Measurements from ENCODE around the gene LZTS3.
"Not testable (repeated sequence)": the region's sequence is repeated elsewhere in the genome, so short reads cannot be mapped to it uniquely, and the experiment has no call there.

The LZTS3 gene

DNA sequence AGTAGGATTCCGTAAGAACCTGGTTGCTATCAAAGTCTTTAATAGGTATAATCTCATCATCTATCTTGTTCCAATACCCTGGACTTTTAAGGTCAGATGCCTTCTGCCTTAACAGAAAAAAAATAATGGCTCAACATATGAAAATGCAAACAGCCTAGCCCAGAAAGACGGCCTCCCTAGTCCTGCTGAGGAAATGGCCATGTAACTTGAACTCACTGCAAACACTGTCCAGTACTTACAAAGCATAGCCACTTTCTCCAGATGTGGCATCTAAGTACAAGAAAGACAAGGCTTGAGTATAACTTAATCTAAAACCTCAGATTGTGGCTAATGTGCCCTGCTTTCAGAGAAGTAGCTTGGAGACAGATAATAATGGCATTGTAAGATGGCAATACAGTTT, 40.2 kb downstream of the LZTS3 start:
- no peak for DNase-seq

DNA sequence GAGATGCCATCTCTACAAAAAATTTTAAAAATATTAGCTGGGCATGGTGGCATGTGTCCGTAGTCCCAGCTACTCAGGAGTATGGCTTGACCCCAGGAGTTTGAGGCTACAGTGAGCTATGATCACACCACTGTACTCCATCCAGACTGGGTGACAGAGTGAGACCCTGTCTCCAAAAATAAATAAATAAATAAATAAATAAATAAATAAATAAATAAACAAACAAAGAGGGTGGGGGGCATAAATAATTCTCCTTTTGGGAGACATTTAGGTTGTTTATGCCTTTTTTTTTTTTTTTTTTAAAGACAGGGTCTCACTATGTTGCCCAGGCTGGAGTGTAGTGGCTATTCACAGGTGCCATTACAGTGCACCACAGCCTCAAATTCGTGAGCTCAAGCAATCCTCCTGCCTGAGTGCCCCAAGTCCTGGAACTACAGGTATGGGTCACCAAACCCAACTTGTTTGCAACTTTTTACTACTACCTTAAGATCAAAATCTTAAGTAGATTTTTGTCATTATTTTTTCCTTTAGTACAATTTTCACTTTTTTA, 43.2 kb downstream of the LZTS3 start:
- DNase-seq = peak; percentile 8

DNA sequence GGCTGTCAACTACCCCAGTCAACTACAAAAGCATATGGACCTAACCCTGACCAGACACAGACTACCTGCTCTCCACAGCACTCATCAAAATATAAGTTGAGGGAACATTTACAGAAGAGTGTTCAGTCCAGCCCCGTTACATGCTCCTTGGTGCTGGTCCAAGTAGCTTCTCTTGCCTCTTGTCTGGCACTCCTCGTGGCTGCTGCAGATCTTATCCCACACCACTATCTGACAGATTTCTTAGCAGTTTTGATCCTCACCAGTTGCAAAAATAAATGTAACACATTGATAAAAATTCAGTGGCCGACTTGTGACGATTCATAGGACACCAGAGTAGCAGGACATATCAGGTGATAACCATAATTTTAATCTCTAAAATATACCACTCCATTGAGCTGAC, 44.3 kb downstream of the LZTS3 start:
- DNase-seq = no peak

DNA sequence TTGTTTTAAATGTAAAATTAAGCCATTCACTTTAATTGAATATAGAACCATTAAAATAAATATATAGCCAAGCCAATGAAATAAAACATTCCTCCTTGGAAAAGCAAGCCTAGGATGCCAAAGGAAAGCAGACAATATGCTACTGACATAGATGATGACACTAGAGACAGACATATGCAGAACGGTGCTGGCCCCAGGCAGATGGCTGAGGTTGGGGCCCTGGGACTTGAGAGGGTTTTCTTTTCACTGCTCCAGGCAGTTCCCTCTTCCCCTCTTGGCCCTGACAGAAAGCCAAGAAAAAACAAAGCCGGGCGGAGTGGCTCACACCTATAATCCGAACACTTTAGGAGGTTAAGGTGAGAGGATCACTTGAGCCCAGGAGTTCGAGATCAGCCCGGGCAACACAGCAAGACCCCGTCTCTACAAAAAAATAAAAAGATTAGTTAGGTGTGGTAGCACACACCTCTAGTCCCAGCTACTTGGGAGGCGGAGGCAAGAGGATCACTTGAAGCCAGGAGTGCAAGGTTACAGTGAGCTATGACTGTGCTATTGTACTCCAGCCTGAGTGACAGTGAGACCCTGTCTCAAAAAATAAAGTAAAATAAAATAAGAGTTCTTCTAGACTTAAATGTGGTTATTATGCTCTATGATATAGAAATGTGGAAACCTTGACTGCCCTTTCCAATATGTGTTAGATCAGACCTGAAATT, 44.9 kb downstream of the LZTS3 start:
- peak; percentile 25 for DNase-seq

DNA sequence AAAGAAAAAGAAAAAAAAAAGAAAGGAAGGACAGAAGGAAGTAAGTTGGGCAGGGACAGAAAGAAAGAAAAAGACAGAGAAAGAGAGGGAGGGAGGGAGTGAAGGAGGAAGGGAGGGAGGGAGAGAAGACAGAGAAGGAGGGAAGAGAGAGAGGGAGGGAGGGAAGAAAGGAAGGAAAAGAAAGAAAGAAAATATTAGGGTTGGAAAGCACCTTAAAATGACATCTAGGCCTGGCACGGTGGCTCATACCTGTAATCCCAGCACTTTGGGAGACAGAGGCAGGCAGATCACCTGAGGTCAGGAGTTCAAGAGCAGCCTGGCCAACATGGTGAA, 46.9 kb downstream of the LZTS3 start:
- DNase-seq = no peak

DNA sequence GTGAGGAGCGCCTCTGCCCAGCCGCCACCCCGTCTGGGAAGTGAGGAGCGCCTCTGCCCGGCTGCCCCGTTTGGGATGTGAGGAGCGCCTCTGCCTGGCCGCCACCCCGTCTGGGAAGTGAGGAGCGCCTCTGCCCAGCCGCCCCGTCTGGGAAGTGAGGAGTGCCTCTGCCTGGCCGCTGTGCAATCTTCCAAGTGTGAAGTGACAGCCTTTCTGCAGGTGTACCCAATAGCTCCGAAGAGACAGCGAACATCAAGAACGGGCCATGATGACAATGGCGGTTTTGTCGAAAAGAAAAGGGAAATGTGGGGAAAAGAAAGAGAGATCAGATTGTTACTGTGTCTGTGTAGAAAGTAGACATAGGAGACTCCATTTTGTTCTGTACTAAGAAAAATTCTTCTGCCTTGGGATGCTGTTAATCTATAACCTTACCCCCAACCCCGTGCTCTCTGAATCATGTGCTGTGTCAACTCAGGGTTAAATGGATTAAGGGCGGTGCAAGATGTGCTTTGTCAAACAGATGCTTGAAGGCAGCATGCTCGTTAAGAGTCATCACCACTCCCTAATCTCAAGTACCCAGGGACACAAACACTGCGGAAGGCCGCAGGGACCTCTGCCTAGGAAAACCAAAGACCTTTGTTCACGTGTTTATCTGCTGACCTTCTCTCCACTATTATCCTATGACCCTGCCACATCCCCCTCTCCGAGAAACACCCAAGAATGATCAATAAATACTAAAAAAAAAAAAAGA, 47.4 kb downstream of the LZTS3 start:
- DNase-seq = not testable (repeated sequence)

DNA sequence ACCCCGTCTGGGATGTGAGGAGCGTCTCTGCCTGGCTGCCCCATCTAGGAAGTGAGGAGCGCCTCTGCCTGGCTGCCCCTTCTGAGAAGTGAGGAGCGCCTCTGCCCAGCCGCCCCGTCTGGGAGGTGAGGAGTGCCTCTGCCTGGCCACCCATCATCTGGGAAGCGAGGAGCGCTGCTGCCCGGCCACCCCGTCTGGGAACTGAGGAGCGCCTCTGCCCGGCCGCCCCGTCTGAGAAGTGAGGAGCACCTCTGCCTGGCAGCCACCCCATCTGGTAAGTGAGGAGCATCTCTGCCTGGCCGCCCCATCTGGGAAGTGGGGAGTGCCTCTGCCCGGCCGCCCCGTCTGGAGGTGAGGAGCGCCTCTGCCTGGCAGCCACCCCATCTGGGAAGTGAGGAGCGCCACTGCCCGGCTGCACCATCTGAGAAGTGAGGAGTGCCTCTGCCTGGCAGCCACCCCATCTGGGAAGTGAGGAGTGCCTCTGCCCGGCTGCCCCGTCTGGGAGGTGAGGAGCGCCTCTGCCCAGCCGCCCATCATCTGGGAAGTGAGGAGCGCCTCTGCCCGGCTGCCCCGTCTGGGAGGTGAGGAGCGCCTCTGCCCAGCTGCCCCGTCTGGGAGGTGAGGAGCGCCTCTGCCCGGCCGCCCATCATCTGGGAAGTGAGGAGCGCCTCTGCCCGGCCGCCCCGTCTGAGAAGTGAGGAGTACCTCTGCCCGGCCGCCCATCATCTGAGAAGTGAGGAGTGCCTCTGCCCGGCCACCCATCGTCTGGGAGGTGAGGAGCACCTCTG, 48.4 kb downstream of the LZTS3 start:
- not testable (repeated sequence) for DNase-seq

DNA sequence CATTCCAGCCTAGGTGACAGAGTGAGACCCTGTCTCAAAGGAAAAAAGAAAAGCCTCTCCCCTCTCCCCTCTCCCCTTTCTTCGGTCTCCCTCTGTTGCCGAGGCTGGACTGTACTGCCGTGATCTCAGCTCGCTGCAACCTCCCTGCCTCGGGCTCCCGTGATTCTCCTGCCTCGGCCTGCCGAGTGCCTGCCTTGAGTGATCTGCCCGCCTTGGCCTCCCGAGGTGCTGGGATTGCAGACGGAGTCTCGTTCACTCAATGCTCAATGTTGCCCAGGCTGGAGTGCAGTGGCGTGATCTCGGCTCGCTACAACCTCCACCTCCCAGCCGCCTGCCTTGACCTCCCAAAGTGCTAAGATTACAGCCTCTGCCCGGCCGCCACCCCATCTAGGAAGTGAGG, 49.2 kb downstream of the LZTS3 start:
- DNase-seq = not testable (repeated sequence)

DNA sequence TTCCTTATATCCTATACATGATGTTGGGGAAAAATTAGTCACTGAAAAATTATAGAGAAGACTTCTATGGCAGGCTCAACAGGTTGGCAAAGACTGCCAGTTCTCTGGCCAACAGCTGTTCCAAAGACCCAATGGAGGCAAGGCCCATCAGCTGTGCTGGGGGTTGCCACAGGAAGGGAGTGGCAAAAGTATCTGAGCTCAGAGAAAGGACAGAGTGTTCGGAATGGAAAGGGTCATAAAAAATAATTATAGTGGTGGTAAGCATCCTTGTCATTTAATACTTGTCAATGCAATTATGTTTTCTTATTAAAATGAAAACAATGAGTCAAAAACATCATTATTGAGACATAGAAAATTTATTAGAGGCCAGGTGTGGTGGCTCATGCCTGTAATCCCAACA, 49.8 kb downstream of the LZTS3 start:
- DNase-seq = no peak

DNA sequence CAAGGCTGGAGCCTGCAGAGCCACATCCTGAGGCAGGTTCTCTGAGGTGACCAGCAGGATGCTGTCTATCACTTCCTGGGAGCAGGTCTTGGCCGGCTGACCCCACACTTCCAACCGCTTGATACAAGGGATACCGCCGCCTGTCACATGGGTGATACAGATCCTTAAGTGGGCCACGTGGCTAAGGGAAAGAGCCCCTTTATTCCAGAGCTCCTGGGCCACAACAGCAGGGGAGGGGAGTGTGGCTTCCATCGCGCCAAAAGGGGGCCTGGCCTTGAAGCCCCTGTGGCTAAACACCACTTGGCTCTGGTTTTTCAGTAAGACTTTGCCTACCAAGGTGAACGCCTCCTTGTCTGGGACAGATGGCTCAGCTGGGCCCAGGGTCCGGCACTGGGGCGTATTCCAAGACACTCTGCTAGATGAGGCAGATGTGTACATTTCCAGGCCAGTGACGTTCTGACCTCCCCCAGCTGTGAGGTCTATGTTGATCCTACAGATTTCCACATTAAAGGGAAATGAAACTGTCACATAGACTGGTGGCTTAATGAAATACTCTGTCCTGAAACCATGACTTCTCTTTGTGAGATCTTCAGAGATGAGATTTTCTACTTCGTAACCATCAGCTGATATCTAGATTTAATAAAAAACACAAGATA, 51.3 kb downstream of the LZTS3 start:
- no peak for DNase-seq

DNA sequence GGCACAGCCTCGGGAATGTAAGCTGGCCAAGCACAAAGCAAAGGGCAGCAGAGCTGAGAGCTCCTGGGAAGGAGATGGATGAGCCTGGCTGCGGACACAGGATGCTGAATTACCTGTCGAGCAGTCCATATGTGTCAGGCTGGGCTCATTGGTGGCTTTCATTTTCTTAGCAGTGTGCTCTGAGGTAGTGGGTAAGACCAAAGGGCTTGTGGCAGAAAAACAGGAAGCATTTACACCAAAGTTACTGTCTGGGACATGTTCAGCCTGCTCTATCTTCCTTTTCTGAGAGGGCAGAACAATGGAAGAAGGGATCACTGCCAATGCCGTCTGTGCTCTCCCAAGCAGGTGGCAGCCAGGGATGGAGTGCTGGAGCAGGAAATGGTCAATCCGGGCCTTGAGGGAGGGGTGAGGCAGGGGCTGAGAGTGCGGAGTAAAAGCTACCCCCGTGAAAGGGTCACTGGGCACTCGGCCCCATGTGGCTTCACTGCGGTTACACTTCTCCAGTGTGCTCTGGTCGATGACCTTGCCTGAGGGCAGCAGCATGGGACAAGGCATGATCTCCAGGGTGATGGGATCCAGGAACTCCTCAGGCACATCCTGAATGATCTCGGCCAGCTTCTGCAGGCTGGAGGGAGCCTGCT, 52.0 kb downstream of the LZTS3 start:
- DNase-seq = no peak

DNA sequence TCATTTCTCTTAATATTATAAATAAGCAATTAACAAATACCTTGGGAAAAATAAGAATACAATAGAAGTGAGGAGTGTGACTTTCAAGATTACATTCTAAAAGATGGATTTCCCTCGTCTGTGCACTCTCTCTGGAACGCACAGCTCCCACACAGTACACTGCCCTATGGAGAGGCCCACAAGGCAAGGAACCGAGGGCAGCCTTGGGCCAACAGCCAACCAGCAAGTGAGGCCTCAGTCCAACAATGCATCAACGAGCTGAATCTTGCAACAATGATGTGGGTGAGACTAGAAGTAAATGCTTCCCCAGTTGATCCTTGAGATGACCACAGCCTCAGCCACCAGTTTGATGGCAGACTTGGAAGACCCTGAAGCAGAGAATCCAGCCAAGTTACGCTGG, 54.3 kb downstream of the LZTS3 start:
- DNase-seq = no peak

DNA sequence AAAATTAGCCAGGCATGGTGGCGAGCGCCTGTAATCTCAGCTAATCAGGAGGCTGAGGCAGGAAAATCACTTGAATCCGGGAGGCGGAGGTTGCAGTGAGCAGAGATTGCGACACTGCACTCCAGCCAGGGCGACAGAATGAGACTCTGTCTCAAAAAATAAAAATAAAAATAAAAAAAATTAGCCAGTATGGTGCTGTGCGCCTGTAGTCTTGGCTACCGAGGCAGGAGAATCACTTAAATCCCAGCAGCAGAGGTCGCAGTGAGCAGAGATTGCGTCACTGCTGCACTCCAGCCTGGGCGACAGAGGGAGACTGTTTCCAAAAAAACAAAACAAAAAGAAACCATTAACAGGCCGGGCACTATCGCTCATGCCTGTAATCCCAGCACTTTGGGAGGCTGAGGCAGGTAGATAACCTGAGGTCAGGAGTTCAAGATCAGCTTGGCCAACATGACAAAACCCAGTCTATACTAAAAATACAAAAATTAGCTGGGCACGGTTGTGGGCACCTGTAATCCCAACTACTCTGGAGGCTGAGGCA, 55.4 kb downstream of the LZTS3 start:
- peak; percentile 75 for DNase-seq

DNA sequence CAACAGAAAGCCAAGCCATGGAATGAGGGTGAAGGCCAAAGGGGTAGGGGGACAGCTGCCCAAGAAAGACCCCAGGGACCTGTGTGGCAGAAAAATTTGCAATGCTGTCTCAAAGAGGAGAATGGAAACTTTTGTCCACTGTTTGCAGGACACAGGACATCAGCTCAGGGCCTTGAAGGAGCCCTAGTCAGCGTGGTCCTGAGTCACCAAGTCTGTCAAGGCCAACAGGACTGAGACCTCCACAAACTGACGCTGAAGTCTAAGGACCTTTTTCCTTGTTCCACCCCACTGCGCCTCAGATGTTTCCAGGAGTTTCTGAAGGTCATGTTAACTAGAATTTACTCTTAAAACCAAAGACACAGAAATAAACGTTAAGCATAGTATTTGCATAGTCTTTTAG, 57.0 kb downstream of the LZTS3 start:
- no peak for DNase-seq

DNA sequence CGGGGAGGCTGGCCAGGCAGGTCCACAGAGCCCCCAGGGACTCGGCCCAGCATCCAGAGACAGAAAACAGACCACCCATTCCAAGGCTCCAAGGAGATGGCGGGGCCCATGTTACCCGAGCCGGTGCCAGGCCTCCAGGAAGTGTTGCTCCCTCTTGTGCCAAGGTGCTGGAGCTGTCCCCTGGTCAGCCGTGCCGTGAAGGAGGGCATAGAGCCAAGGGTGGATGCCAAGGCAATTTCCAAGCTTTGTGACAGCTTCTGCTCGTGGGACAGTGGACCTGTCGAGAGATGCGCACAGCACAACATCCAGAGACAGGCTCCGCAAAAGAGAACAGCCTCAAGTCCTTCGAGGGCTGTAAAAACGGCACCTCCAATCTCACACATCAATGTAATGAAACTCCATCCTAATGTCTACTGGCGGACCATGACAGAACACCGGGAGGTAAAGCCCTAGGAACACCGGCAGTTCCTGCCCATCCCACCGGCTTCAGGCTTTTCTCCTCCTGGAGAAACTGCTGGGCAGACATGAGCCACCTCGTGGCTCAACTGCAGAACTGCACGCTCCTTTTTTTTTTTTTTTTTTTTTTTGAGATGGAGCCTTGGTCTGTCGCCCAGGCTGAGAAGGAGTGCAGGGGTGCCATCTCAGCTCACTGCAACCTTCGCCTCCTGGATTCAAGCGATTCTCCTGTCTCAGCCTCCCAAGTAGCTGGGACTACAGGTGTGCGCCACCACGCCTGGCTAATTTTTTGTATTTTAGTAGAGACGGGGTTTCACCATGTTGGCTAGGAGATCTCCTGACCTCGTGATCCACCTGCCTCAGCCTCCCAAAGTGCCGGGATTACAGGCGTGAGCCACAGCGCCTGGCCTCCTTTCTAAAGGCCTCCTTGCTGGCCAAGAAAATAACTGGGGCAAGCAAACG, 57.9 kb downstream of the LZTS3 start:
- no peak for DNase-seq
